GM21723 (cell line): ENCODE data around the gene SLC37A2.

ENCODE experiments used
- ATAC-seq: cut with Tn5 transposase; IDR thresholded peaks from one replicate; pipeline ENCODE4 v1.9.1; 2021; ENCODE audit warnings: mild to moderate bottlenecking, moderate library complexity; ENCODE audit not compliant: unreplicated experiment

SLC37A2 gene

GRCh38 chr11:125108469-125108868 lies 45.4 kb downstream of the SLC37A2 start:
- no peak for ATAC-seq

DNA sequence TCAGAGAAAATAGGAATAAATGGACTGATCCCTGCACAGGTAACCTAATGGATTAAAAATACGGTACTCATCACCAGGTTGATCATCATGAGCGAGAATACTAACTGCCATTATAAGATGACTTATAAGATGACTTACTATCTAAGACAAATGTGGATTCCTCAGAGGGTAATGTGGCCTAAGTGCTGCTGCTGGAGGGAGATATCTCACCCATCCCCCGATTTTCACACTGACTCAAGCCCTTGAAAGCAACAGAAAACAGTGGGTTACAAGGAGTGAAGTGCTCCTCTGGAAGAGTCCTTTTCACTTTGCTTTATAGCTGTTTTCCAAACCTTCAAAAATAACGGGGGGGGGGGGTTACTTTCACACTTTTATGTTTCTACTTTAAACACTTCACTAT lies 47.4 kb downstream of the SLC37A2 start:
- no peak for ATAC-seq

- ATAC-seq, result no peak
These were observed 47.9 kb downstream of the SLC37A2 start for GRCh38 chr11:125111001-125111342.

DNA sequence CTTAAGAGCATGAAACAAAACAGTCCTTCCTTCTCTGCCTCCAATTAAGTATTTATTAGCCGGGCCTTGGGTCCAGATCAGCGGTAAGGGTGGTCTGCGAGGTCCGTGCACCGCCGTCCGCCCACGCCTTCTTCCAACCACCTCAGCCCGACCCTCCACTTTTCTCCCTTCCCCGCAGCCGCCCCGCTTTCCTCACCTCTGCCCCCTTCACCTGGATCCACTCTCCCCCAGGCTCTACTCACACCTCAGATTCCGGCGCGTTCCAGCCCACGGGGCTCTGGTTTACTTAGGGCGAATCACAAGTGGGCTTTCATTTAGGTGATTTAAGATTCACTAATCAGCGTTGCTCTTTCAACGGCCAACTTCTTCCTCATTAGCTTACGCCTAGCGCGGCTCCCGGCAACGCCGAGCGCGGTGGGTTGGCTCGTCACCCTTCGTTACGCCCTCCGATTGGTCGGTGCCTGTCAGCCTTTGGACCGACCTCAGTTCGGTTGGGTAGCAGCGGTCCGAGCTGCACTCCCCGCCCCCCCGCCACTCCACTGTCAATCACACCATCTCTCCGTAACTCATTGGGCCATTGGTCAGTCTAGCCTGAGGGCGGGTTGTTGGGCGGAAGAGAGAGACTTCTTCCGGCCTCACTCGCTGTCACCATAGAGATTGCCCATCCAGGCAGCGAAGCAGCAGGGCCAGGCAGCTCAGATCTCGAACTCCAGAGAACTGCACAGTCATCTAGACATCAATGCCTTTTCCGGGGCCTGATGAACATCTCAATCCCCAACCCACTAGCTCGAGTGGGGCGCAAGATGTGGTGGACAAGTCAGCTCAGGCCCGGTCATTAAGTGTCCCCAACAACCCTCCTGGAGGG lies 48.5 kb downstream of the SLC37A2 start, which contains the start of gene TMEM218:
Gene TMEM218, minus strand, starts transcription at position 284 of the 865 bp plus-strand sequence. CDS start 9,385 bp downstream, outside the sequence.
- ATAC-seq, result peak; percentile 99

GRCh38 chr11:125112208-125112604 lies 49.1 kb downstream of the SLC37A2 start:
- no peak for ATAC-seq

DNA sequence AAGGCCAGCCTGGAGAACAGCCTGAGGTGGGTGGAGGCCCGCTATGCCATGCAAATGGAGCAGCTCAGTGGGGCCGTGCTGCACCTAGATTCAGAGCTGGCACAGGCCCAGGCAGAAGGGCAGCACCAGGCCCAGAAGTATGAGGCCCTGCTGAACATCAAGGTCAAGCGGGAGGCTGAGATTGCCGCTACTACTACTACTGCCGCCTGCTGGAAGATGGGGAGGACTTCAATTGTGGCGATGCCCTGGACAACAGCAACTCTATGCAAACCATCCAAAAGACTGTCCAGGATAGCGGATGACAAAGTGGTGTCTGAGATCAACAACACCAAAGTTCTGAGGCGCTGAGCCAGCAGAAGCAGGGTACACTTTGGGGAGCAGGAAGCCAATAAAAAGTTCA lies 51.4 kb downstream of the SLC37A2 start:
- no peak for ATAC-seq

GRCh38 chr11:125117429-125117828 lies 54.3 kb downstream of the SLC37A2 start:
- no peak for ATAC-seq

DNA sequence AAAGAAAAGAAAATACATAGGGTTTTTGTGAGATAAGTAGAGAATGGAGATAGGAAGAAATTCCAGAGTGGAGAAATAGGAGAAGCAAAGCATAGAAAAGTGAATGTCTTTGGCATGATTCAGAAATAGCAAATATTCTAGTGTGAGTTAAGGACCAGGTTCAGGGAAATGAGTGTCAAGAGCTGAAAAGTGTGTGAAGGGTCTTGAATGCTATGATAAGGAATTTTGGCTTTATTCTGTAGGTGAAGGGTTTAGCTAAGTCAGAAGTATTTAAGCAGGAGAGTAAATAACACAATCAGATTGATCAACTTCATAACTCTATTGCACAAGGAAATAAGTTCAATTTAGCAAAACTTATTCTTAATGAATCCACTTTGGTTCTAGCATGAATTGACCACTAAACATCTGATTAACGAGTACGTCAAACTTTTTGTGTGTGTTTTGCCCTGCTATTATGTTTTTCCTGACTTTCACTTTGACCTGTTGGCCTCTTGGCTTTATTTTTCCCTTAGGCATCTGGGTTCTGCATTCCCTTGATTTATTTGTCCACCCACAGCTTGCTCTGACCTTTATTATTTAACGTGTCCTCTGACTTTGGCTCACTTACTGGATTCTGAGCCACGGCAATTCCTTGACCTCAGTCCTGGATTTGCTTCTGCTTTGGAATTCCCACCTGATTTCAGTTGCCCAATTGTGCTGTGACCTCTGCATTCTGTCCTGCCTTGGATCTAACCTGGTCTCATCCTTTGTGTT lies 60.3 kb downstream of the SLC37A2 start:
- ATAC-seq, result no peak

DNA sequence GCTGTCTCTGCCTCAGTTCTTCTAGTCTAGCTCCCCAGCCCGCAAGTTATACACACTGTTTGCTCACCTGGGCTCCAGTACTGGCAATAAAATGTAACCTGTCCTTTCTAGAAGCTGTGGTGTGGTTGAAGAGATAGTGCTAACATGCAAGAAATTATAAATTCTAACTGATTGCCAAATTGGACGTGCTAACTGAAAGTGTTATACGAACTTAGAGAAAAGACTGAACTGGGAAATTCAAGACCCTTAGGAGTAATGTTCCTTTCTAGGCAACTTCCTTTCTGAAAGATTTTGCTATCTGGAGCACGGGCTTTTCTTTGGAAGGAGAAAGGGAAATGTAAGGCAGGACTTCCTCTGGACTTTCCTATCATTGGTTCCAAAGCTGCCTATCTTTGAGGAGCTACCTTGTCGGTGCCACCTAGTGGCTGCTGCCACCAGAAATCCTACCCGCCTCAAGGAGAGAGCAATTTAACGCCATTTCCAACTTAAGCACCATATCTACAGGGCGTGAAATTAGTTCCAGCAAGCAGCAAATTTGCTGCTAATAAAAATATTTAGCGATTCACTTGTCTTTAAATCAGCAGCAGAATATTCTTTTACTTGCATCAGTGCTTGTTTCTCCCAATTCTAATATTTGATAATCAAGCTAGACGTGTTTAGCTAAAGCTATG lies 61.0 kb downstream of the SLC37A2 start:
- peak; percentile 63 for ATAC-seq

- no peak for ATAC-seq
These were observed 61.5 kb downstream of the SLC37A2 start for GRCh38 chr11:125124618-125124992.

GRCh38 chr11:125128450-125128849 lies 65.3 kb downstream of the SLC37A2 start:
- ATAC-seq, result no peak

- ATAC-seq, result no peak
These were observed 66.3 kb downstream of the SLC37A2 start for GRCh38 chr11:125129316-125129993.

GRCh38 chr11:125132071-125132470 lies 69.0 kb downstream of the SLC37A2 start:
- no peak for ATAC-seq

- ATAC-seq, result no peak
These were observed 69.5 kb downstream of the SLC37A2 start for GRCh38 chr11:125132596-125132995.

GRCh38 chr11:125136001-125136400 lies 72.9 kb downstream of the SLC37A2 start:
- no peak for ATAC-seq

- ATAC-seq, result no peak
These were observed 75.9 kb downstream of the SLC37A2 start for GRCh38 chr11:125138966-125139365.

- ATAC-seq, result no peak
These were observed 76.7 kb downstream of the SLC37A2 start for GRCh38 chr11:125139778-125140177.
